Glomerular endothelial cell (primary cell): ENCODE data around the gene PGAP3. TPM values are rescaled to one million over a fixed set of nuclear protein-coding genes. Genes with fewer than 3 reads are reported as not detected.
"Not testable (repeated sequence)": the region's sequence is repeated elsewhere in the genome, so short reads cannot be mapped to it uniquely, and the experiment has no call there.

Source experiments
- DNase-seq: peaks from one replicate; pipeline ENCODE4 v3.0.0-alpha.2; 2011; ENCODE audit warnings: low read depth, low spot score; ENCODE audit errors: extremely low read depth
- total RNA-seq: library from RNA; depleted of rRNA; stranded (reverse); fragments of >200 nt; gene quantifications from 2 replicates; pipeline ENCODE4 v1.2.3, GENCODE V29; 2015

Gene PGAP3
- total RNA-seq, 1 donor from 2014 or later: 7.5 TPM

- no peak for DNase-seq
These were observed 28.4 kb upstream of the PGAP3 start for GRCh38 chr17:39716073-39716818.

- DNase-seq: no peak
These were observed 27.7 kb upstream of the PGAP3 start for GRCh38 chr17:39715375-39716072.

GRCh38 chr17:39714234-39714633 is 26.4 kb upstream of the PGAP3 start:
- no peak for DNase-seq

- DNase-seq: no peak
These were observed 24.0 kb upstream of the PGAP3 start for GRCh38 chr17:39711851-39712250.

- not testable (repeated sequence) for DNase-seq
These were observed 23.2 kb upstream of the PGAP3 start for GRCh38 chr17:39711071-39711470.

GRCh38 chr17:39709998-39710964 is 22.4 kb upstream of the PGAP3 start:
- DNase-seq: no peak

- DNase-seq: no peak
These were observed 21.6 kb upstream of the PGAP3 start for GRCh38 chr17:39709319-39709997.

- no peak for DNase-seq
These were observed 19.1 kb upstream of the PGAP3 start for GRCh38 chr17:39706921-39707337.

- no peak for DNase-seq
These were observed 18.5 kb upstream of the PGAP3 start for GRCh38 chr17:39706383-39706782.

GRCh38 chr17:39705786-39706348 is 18.0 kb upstream of the PGAP3 start:
- no peak for DNase-seq

- no peak for DNase-seq
These were observed 17.1 kb upstream of the PGAP3 start for GRCh38 chr17:39704821-39705551.

- DNase-seq: no peak
These were observed 16.1 kb upstream of the PGAP3 start for GRCh38 chr17:39703913-39704312.

GRCh38 chr17:39702901-39703893 is 15.3 kb upstream of the PGAP3 start:
- no peak for DNase-seq

GRCh38 chr17:39701784-39702422 is 14.0 kb upstream of the PGAP3 start:
- no peak for DNase-seq

- no peak for DNase-seq
These were observed 13.3 kb upstream of the PGAP3 start for GRCh38 chr17:39701012-39701783.

GRCh38 chr17:39700148-39700987 is 12.5 kb upstream of the PGAP3 start:
- no peak for DNase-seq
